Brain microvascular endothelial cell (primary cell): Measurements from ENCODE around the gene DYNC1I2.
"Not testable (repeated sequence)": the region's sequence is repeated elsewhere in the genome, so short reads cannot be mapped to it uniquely, and the experiment has no call there.

Experiments used
- DNase-seq: peaks from one replicate; pipeline ENCODE4 v3.0.0-alpha.2; 2020
- H3K27ac ChIP-seq: fragments of 250-450 bp; sonication (Bioruptor Pico); 2 replicates; pipeline ENCODE4 v1.5.1; 2020; ENCODE audit warnings: mild to moderate bottlenecking, moderate library complexity
- H3K27me3 ChIP-seq: fragments of 250-450 bp; sonication (Bioruptor Pico); replicated peaks from 2 replicates; pipeline ENCODE4 v1.5.1; 2020; ENCODE audit warnings: mild to moderate bottlenecking
- H3K36me3 ChIP-seq: fragments of 250-450 bp; sonication (Bioruptor Pico); replicated peaks from 2 replicates; pipeline ENCODE4 v1.5.1; 2020; ENCODE audit warnings: mild to moderate bottlenecking
- H3K4me3 ChIP-seq: 2 replicates; pipeline ENCODE4 v1.5.1; 2011; ENCODE audit warnings: low read depth, mild to moderate bottlenecking, control low read depth, low read length, moderate library complexity
- in situ Hi-C: cut with HindIII; loops from 2 replicates; pipeline ENCODE4 v1.10.0; 2017; ENCODE audit warnings: low sequenced_read_pairs, low pct_ligation_motif_present
- TF ChIP-seq, protein P1 (sequence below): IDR thresholded peaks from 2 replicates; pipeline ENCODE4 v1.5.1; 2011; ENCODE audit warnings: low read depth, mild to moderate bottlenecking, moderate library complexity, low read length, control low read depth, inconsistent platforms; ENCODE audit errors: missing control alignments

DYNC1I2 gene

DNA sequence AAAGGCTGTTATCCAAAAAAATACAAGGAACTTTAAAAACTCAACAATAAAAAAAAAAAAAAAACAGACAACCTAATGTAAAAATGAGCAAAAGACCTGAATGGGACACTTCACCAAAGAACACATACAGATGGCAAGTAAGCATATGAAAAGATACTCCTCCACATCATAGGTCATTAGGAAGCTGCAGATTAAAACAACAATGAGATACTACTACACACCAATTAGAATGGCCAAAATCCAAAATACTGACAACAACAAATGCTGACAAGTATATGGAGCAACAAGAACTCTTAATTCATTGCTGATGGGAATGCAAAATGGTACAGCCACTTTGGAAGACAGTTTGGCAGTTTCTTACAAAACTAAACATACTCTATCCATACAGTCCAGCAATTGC, 84.2 kb downstream of the DYNC1I2 start:
- no peak for DNase-seq

DNA sequence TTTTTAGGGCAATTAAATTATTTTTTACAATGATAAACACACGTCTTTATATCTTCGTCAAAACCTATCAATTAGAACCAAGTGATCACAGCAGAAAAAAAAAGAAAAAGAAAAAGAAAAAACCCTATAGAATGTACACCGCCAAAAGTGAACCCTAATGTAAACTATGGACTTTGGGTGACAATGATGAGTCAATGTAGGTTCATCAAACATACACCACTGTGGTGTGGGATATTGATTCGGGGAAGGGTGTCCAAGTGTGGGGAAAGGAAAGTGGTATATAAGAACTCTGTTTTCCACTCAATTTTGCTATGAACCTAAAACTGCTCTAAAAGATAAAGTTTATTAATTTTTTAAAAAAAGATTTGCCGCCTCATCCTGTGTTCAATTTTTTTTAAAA, 85.1 kb downstream of the DYNC1I2 start:
- TF ChIP-seq, protein P1, sequence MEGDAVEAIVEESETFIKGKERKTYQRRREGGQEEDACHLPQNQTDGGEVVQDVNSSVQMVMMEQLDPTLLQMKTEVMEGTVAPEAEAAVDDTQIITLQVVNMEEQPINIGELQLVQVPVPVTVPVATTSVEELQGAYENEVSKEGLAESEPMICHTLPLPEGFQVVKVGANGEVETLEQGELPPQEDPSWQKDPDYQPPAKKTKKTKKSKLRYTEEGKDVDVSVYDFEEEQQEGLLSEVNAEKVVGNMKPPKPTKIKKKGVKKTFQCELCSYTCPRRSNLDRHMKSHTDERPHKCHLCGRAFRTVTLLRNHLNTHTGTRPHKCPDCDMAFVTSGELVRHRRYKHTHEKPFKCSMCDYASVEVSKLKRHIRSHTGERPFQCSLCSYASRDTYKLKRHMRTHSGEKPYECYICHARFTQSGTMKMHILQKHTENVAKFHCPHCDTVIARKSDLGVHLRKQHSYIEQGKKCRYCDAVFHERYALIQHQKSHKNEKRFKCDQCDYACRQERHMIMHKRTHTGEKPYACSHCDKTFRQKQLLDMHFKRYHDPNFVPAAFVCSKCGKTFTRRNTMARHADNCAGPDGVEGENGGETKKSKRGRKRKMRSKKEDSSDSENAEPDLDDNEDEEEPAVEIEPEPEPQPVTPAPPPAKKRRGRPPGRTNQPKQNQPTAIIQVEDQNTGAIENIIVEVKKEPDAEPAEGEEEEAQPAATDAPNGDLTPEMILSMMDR, result no peak
- in situ Hi-C loops, result no loop called here
- no peak overlapping the region for H3K27ac ChIP-seq
- no peaks in the 10 kb centered on the region for H3K27me3 ChIP-seq
- H3K4me3 ChIP-seq, result no peak overlapping the region
- no peaks in the 10 kb centered on the region for H3K36me3 ChIP-seq
- no peak for DNase-seq

More for the DNA sequence above, 84.2 kb downstream of the DYNC1I2 start:
- Histone ChIP-seq H3K36me3 (no peaks in the 10 kb centered on the region), H3K27me3 (no peaks in the 10 kb centered on the region), H3K27ac (no peak overlapping the region), H3K4me3 (no peak overlapping the region)
- in situ Hi-C loops, result no loop called here
- TF ChIP-seq, protein P1, result no peak

DNA sequence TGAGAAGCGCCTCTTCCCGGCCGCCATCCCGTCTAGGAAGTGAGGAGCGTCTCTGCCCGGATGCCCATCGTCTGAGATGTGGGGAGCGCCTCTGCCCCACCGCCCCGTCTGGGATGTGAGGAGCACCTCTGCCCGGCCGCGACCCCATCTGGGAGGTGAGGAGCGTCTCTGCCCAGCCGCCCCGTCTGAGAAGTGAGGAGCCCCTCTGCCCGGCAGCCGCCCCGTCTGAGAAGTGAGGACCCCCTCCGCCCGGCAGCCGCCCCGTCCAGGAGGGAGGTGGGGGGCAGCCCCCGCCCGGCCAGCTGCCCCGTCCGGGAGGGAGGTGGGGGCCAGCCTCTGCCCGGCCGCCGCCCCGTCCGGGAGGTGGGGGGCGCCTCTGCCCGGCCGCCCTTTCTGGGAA, 87.3 kb downstream of the DYNC1I2 start:
- H3K27ac ChIP-seq, H3K4me3 ChIP-seq, H3K36me3 ChIP-seq, in situ Hi-C loops, DNase-seq, H3K27me3 ChIP-seq: not testable (repeated sequence)

DNA sequence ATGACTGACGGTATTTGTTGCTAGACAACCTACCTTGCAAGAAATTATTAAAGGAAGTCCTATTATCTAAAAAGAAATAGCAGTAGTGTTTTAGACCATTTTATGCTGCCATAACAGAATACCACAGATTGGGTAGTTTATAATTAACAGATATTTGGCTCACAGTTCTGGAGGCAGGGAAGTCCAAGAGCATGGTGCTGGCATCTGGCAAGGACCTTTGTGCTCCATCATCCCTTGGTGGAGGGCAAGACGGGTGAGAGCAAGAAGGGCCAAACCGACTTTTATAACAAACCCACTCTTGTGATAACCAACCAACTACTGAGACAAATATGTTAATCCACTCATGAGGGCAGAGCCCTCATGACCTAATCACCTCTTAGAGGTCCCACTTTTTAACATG, 91.2 kb downstream of the DYNC1I2 start:
- H3K27ac ChIP-seq, result no peak overlapping the region
- TF ChIP-seq, protein P1, result no peak
- DNase-seq, result no peak
- in situ Hi-C loops, result no loop called here
- H3K36me3 ChIP-seq, result no peaks in the 10 kb centered on the region
- H3K27me3 ChIP-seq, result no peaks in the 10 kb centered on the region
- H3K4me3 ChIP-seq, result no peak overlapping the region

DNA sequence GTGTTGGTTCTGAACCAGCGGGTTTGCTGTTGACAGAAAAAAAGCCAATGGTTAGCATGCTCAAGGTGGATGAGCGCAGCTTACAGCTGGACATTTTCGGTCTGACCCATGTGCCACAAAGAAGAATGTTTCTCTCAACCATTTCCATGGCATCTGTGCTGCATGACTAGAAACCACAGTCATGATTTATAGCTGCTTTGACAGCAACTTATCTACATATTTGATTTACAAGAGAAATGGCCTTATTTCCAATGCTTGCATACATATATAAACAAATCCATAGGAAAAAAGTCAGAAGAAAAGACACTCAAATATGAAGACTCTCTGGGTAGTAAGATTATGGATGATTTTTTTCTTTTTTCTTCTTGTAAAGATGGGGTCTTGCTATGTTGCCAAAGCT, 98.2 kb downstream of the DYNC1I2 start:
- Histone ChIP-seq H3K36me3 (peaks cover 27% of the 10 kb centered on the region), H3K27me3 (no peaks in the 10 kb centered on the region), H3K27ac (no peak overlapping the region), H3K4me3 (no peak overlapping the region)
- in situ Hi-C loops, result no loop called here
- TF ChIP-seq, protein P1, result no peak
- DNase-seq, result no peak

DNA sequence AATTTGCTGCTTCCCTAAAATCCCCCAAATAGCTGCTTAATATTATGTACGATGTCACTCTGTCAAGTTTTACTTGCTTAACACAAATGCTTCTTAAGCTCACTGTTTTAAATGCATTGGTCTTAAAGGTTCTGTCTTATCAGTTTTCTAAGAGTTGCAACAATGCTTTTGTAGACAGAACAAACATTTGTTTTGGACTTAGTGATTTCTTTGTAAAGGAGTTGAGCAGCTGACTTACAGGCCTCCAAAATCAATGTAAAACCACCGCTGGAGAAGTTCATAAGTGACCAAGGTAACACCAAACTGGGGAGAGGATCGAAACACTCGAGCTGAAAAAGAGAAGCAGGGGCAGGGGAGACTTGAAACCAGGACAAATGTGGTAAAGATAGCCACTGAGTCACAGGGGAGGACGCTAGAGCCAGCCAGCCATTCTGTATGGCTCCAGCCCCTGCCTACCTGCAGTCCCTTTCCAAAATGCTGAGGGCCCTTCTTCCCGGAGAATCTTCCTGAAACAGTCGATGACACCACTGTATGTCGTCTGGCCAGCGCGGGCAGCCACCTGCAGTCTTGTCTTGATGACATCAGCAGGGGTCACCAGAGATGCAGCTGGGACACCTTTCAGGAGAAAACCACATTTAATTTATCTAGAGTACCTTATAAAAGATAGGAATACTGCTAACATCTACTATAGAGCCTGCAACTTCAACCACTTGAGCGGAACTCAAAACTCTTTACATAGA, 100.2 kb downstream of the DYNC1I2 start:
- Histone ChIP-seq H3K4me3 (no peak overlapping the region), H3K36me3 (peaks cover 27% of the 10 kb centered on the region), H3K27ac (no peak overlapping the region), H3K27me3 (no peaks in the 10 kb centered on the region)
- TF ChIP-seq, protein P1, result no peak
- no peak for DNase-seq
- in situ Hi-C loops, result no loop called here
